SK-N-MC (cell line): ENCODE data around the gene ADORA2B.

ENCODE experiments used
- EZH2 ChIP-seq: fragments of 200-600 bp; sonication (generic); IDR thresholded peaks from one replicate; pipeline ENCODE4 v1.6.1; 2017; ENCODE audit warnings: antibody characterized with exemption
- FOXP2 ChIP-seq: optimal IDR thresholded peaks from 2 replicates; pipeline ENCODE3; 2011; ENCODE audit warnings: mild to moderate bottlenecking, moderate library complexity; ENCODE audit not compliant: insufficient read depth; ENCODE audit errors: extremely low read length, control extremely low read depth
- POLR2AphosphoS5 ChIP-seq: IDR thresholded peaks from 2 replicates; pipeline ENCODE4 v1.6.1; 2012; ENCODE audit warnings: mild to moderate bottlenecking, low read depth, low read length, borderline replicate concordance

- no peak for TF ChIP-seq EZH2
- TF ChIP-seq POLR2AphosphoS5, result no peak
- no peak for TF ChIP-seq FOXP2
Measured at GRCh38 chr17:15945527-15946191, 729 bp downstream of the ADORA2B start.
